GM21619 (cell line): Measurements from ENCODE around the gene RAB11FIP4.
"Not testable (repeated sequence)": the region's sequence is repeated elsewhere in the genome, so short reads cannot be mapped to it uniquely, and the experiment has no call there.

Source experiments
- ATAC-seq: cut with Tn5 transposase; IDR thresholded peaks from one replicate; pipeline ENCODE4 v1.9.1; 2021; ENCODE audit not compliant: unreplicated experiment

Gene RAB11FIP4, protein sequence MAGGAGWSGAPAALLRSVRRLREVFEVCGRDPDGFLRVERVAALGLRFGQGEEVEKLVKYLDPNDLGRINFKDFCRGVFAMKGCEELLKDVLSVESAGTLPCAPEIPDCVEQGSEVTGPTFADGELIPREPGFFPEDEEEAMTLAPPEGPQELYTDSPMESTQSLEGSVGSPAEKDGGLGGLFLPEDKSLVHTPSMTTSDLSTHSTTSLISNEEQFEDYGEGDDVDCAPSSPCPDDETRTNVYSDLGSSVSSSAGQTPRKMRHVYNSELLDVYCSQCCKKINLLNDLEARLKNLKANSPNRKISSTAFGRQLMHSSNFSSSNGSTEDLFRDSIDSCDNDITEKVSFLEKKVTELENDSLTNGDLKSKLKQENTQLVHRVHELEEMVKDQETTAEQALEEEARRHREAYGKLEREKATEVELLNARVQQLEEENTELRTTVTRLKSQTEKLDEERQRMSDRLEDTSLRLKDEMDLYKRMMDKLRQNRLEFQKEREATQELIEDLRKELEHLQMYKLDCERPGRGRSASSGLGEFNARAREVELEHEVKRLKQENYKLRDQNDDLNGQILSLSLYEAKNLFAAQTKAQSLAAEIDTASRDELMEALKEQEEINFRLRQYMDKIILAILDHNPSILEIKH

DNA sequence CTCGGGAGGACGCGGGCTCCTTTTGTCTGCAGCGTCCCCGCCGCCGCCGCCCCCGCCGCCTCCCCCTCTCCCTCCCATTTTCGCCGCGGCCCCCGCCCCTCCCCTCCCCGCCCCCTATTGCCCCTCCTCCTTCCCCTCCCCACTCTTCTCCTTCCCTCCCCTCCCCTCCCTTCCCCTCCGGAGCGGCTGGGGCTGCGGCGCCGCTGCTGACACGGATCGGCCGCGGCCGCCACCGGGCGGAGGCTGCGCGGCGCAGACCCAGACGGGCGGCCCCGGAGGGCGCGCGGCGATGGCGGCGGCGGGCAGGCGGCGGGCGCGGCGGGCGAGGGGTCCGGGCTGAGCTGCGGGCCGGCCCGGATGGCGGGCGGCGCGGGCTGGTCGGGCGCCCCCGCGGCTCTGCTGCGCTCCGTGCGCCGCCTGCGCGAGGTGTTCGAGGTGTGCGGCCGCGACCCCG is at the start of gene RAB11FIP4:
Gene RAB11FIP4, plus strand, starts transcription at position 180 of the 454 bp plus-strand sequence. Its CDS starts 178 bp downstream, at position 358.
- ATAC-seq, result no peak

DNA sequence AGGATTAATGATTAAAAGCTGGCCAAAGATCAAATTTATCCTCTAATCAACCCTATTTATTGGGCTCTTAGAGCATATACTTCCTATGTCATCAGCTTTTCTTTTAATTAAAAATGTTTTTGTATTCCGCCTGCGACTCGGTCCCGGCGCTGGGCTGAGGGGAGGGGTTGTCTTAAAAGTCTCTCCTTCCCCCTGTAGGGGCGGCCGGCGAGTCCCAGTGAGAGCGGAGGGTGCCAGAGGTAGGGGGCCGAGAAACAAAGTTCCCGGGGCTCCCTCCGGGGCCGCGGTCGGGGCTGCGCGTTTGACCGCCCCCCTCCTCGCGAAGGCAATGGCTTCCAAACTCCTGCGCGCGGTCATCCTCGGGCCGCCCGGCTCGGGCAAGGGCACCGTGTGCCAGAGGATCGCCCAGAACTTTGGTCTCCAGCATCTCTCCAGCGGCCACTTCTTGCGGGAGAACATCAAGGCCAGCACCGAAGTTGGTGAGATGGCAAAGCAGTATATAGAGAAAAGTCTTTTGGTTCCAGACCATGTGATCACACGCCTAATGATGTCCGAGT is 46.2 kb upstream of the RAB11FIP4 start:
- ATAC-seq, result not testable (repeated sequence)

DNA sequence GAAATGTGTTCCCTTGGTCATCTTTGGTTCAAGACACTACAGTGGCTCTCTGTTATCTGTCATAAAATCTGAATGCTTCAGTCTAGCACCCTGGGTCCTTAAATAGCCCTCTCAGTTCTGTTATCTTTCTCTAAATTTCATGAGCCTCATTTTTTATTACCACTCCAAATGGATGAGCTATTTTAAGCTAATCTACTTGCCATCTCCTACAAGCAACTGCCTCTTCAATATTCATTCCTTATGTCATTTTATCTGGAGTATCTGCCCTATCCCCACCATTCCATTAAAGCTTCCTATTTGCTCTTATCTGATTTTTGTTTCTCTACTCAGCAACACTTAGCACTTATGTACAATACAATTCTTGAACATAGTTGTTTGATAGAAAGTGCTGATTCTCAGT is 42.0 kb upstream of the RAB11FIP4 start:
- ATAC-seq, result no peak

DNA sequence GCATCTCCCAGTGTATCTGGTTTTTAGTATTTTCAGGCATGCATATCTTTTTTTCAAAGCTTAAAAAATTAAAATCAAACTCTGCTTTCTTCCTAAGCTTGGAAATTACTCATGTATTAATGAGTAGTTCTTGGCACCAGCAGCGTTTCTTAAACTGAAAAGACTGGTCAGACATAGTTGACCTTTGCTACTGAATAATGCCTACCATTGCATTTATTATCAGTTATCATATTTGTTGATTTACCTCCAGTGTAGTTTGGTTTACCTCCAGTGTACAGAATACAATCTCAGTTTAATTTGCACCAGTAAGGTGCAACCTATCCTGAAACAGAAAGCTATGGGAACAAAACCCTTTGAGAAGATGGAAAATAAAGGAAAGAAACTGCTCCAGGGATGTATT is 35.5 kb upstream of the RAB11FIP4 start:
- ATAC-seq, result no peak

DNA sequence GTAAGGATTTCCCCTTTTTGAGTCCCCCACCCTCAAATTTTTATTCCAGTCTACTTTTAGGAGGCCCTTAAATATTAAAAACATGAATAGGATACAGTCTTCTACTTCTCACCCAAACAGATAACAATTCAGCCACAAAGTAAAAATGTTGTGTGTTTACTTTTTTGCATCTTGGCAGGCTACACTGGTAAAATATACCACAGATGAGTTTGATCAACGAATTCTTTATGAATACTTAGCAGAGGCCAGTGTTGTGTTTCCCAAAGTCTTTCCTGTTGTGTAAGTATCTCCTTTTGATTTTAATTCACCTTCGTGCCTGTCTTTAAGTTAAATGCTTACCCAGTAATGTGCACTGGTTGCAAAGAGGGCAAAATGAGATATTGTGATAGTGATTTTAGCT is 34.4 kb upstream of the RAB11FIP4 start:
- no peak for ATAC-seq

DNA sequence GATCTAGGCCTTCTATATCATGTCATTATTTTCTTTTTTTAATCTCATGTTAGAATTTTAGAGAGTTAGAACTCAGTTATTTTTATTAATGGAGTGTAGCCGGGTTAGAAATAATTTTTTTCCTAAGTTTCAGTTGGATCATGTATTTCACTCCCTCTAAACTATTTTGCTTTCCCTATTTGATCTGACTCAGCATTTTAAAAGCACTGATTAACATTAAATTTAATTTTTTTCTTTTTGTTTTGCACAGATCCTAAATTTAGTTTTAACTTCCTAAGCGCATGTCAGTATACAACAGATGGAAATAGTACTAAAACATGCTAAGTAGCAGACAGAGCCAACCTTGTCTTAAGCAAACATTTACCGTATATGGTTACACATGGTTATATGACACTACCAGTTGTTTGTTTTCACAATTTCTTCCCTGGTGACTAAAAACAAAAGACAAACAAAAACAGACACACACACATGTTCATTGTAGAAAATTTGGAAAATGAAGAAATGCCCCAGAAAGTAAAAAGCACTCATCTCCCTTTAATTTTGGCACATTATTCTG is 33.6 kb upstream of the RAB11FIP4 start:
- no peak for ATAC-seq

DNA sequence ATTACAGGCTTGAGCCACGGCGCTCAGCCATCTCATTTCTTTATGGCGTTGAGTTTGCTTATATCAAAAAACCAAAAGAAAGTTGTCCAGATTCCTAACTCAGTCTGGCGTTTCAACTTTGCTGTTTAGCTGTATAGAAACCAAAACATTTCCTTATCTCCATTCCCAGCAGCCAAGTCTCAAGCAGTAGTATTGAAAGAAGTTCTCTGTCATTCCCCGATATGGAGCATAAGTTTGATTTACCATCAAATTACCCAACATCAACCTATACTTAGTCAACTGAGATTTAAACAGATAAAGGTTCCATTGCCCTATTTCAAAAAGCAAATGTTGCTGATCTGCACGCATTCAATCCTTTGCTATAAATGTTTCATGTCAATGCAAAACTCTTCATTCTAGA is 27.5 kb upstream of the RAB11FIP4 start:
- no peak for ATAC-seq

DNA sequence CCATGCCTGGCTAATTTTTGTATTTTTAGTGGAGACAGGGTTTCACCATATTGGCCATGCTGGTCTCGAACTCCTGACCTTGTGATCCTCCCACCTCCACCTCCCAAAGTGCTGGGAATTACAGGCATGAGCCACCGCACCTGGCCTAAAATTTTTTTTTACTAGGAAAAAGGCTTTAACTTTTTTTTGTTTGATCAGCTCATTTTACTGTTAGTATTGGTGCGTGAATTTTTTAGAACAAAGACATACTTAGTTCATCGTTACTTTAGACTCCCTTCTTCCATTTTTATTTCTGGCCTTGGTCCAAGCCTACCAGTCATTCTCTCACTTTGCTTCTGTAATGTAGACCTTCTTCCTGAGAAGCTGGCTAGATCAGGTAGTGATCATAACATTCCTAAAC is 25.4 kb upstream of the RAB11FIP4 start:
- ATAC-seq, result no peak

DNA sequence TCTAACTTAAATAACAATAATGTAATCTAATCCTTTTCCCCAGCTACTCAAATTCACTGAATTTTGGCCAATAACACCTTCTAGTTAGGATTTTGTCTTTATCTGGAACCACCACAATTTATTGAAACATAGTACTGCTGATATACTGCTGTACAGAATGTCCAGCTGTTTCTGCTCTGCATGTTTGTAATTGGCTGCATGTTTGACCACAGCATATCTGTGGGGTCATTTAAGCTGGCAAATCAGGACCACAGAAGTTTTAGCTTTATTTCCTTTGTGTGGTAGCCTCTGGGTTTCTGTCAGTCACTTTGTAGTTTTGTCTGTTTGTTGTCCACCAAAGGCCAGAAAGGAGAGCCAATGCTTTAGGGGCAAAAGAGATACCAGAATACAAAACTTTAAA is 22.2 kb upstream of the RAB11FIP4 start:
- no peak for ATAC-seq

DNA sequence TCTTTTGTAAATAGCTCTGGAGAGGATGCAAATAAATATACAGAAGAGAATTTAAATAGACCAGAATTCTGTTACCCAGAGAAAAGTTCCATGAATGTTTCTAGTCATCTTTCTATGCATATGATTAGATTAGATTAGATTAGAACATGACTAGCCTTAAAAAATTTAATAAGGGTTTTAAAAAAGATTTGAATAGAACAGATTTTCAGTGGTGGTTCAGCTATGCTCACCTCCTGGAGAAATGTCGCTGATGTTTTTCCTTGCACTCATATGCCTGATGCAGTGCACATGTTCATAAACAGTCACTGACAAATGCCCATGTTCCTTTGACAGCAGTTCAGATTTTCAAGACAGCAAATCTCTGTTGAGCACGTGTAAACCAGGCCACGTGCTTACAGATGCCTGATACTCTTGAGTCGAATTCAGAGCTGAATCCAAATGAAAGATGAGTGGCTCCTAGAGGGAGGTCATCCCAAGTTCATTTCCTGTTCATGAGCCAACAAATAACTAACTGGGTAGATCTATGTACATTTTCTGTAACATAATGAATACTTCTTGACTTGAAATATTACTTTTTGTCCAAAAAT is 19.9 kb upstream of the RAB11FIP4 start:
- no peak for ATAC-seq

DNA sequence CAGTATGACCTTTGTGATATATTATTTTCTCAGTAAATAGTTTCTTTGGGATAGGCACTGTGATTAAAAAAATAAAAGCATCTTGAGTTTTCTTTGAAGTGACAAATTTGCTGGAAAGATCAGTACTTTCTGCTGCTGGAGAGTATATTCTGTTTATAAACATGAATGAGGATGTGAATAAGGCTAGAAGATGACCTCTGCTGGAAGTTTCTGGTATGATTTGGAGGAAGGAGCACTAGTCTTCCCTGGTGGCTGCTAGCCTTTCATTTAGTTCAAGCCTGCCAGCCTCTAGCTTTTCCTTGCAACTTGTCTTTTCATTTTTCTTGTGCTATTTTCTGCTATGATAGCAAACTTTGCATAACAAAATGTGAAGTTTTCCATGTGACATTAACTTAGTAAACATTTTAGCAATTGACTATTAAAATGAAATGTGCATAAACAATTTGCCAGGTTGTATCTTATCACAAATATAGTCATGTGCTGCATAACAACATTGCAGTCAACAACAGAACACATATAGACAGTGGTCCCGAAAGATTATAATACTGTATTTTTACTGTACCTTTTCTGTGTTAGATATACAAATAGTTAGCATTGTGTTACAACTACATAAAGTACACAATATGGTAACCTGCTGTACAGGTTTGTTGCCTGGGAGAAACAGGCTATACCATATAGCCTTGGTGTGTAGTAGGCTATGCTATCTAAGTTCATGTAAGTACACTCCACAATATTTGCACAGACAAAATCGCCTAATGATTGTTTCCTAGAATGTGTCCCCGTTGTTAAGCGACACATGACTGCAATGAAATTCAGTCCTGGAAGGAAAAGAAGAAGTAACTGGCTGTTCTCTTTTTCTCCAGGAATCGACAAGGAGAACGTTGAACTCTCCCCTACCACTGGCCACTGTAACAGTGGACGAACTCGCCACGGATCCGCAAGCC is 18.1 kb upstream of the RAB11FIP4 start:
- peak; percentile 47 for ATAC-seq

DNA sequence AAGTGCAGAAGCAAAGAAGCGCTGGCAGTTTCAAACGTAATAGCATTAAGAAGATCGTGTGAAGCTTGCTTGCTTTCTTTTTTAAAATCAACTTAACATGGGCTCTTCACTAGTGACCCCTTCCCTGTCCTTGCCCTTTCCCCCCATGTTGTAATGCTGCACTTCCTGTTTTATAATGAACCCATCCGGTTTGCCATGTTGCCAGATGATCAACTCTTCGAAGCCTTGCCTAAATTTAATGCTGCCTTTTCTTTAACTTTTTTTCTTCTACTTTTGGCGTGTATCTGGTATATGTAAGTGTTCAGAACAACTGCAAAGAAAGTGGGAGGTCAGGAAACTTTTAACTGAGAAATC is 17.4 kb upstream of the RAB11FIP4 start:
- no peak for ATAC-seq

DNA sequence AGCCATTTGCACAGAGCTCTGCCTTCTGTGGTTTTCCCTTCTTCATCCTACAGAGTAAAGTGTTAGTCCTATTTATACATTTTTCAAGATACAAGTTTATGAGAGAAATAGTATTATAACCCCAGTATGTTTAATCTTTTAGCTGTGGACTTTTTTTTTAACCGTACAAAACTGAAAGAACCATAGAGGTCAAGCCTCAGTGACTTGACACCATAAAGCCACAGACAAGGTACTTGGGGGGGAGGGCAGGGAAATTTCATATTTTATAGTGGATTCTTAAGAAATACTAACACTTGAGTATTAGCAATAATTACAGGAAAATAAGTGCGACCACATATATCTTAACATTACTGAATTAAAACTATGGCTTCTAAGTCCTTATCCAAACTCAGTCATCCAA is 17.0 kb upstream of the RAB11FIP4 start:
- no peak for ATAC-seq

DNA sequence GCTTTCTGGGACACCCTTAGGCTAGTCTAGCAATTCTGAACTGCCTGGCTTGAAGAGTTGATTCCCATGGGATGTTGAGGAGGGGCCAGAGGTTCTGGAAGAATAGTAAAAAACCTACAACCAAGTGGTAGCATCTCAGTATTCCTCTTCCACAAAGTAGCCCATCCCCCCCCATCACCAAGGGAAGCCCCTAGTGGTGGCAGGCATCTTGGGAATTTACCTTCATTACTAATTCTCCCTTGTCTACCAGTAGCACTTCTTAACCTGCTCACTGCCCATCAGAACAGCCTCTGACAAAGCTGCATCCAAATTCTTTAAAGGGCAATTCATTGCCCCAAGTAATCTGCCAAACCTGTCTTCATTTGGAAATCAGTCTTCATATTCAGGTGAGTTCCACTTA is 12.8 kb upstream of the RAB11FIP4 start:
- no peak for ATAC-seq

DNA sequence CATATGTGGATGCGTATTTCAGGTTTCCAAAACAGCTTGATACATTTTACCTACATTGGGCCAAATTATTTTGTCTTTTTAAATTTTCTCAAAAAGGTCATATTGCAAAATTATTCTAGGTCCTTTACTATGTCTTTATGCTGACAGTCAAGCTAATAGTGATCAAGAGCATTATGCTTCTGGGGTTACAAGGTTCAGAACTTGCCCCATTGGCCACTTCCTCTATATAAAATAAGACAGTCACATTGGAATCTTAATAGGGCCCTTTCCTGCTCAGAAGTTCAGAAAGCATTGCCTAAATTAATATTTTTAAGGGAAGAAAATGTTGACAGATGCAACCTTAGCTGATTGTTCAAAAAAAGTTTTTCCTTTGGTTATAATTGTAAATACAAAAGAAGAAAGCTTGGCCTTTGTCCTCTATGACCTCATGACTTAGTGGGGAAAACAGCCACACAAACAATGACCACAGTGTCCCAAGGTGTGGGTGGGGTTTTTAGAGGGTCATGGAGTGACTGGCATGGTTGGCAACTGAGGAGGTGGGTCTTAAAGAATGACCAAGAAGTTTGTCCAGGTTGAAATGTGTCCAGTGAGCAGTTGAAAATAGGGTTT is 11.8 kb upstream of the RAB11FIP4 start:
- ATAC-seq, result no peak

DNA sequence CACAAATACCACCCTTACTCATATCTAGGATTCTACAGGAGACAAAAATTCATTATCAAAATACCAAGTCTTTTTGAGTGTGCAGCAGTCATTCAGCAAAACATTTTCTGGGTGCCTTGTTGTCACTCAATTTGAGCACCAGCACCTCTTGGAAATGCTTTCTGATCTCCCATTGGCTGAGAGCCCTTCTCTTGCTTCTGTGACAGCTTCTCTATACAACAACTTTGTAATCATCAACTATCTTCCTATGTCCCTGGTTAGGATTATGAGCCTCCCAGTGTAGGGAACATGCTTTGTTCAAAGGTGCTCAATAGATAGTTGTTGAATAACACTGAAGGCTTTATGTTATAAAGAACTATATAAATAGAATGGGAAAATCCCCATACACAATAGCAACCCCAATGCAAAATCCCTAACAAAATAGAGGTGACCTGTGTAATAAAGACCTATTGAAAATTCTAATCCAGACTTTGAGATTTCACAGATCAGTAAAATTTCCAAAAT is 10.3 kb upstream of the RAB11FIP4 start:
- ATAC-seq, result no peak

DNA sequence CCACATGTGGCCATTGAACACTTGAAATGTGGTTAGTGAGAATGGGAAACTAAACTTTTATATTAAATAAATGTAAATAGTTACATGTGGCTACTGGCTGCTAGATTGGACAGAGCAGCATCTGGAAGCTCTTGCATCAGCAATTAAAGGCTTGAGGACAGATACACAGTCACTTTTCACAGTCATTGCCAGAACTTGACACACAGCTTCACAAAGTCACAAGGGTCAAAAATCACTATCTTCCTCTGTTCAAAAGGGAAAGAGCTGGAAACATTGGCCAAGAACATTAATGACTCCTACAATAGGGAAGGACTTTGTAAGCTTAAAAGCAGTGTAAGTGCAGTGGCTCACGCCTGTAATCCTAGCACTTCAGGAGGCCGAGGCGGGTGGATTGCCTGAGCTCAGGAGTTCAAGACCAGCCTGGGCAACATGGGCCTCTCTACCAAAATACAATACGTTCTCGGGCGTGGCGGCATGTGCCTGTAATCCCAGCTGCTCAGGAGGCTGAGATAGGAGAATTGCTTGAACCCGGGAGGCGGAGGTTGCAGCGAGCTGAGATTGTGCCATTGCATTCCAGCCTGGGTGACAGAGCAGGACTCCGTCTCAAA is 8.7 kb upstream of the RAB11FIP4 start:
- ATAC-seq, result not testable (repeated sequence)

DNA sequence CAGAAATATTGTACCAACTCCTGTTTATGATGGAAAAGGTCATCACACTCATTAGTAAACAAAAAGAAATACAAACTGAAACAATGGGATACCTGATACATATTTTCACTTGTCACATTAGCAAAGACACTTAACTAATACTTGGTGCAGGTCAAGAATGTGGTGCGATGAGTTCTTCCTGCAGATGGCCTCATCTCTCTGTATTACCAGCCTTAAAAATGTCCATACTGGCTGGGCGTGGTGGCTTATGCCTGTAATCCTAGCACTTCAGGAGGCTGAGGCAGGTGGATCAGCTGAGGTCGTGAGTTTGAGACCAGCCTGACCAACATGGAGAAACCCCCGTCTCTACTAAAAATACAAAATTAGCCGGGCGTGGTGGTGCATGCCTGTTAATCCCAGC is 8.0 kb upstream of the RAB11FIP4 start:
- ATAC-seq, result not testable (repeated sequence)
